ENCODE measurements around the gene ATF1.
A peak's percentile ranks its signal among the peaks of the same experiment; 100 is the strongest.
"Not testable (repeated sequence)": the region's sequence is repeated elsewhere in the genome, so short reads cannot be mapped to it uniquely, and the experiment has no call there.

The ATF1 gene

DNA sequence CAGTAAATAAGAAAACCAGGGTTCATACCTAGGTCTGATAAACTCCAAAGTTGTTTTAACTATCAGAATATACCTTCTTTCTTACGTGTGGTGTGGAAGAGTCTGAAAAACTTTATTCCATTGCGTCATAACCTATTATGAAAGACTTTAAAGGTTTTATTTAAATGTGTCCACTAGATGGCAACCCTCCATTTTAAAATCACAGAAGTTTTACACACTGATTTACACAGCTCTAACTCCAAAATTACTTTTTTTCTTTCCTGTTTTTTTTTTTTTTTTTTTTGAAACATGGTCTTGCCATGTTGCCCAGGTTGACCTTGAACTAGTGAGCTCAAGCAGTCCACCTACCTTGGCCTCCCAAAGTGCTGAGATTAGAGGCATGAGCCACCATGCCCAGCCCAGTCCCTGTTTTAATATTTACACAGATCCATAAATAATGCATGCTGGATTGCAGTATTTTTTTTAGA, 61.5 kb downstream of the ATF1 start:
- Histone ChIP-seq H3K4me2 (ENCODE audit: low read length) (peak overlapping the region; percentile 29; the same call in 1 of the 2 replicates), H3K36me3 (ENCODE audit: control insufficient read depth, low read length) (no peaks in the 10 kb centered on the region), H3K27ac (ENCODE audit: low read depth, low read length) (no peak overlapping the region), H4K20me1 (ENCODE audit: control insufficient read depth, insufficient read depth, low read depth, low read length) (no peaks in the 10 kb centered on the region), H3K4me1 (ENCODE audit: control insufficient read depth, low read length) (peaks cover 5% of the 10 kb centered on the region), H3F3A (ENCODE audit: control insufficient read depth, insufficient read depth) (no peaks in the 10 kb centered on the region), H3K9me3 (ENCODE audit: control insufficient read depth, insufficient read depth, low read length) (no peaks in the 10 kb centered on the region), H3K9me2 (replicated peaks; ENCODE audit: control insufficient read depth, low read length) (no peaks in the 10 kb centered on the region), H3K27me3 (ENCODE audit: control insufficient read depth, low read length) (no peaks in the 10 kb centered on the region), H3K4me3 (ENCODE audit: low read length) (no peak overlapping the region), H3K79me2 (ENCODE audit: control insufficient read depth, low read length) (no peaks in the 10 kb centered on the region)
- TF ChIP-seq CTCF (IDR thresholded peaks at IDR 0.05; ENCODE audit: low read depth, low read length, poor library complexity, severe bottlenecking) (peak; percentile 50), EZH2phosphoT487 (IDR thresholded peaks at IDR 0.05; ENCODE audit: borderline replicate concordance, low read length) (no peak)

GRCh38 chr12:50828121-50828520, 64.2 kb downstream of the ATF1 start:
- no peak overlapping the region for H3K27ac ChIP-seq (ENCODE audit: low read depth, low read length)

GRCh38 chr12:50828886-50829285, 65.0 kb downstream of the ATF1 start:
- Histone ChIP-seq H3K27ac (ENCODE audit: low read depth, low read length) (no peak overlapping the region), H4K20me1 (ENCODE audit: control insufficient read depth, insufficient read depth, low read depth, low read length) (no peaks in the 10 kb centered on the region), H3K27me3 (ENCODE audit: control insufficient read depth, low read length) (no peaks in the 10 kb centered on the region), H3K9me2 (replicated peaks; ENCODE audit: control insufficient read depth, low read length) (no peaks in the 10 kb centered on the region), H3K79me2 (ENCODE audit: control insufficient read depth, low read length) (no peaks in the 10 kb centered on the region), H3K4me1 (ENCODE audit: control insufficient read depth, low read length) (peaks cover 5% of the 10 kb centered on the region), H3K4me2 (ENCODE audit: low read length) (no peak overlapping the region), H3F3A (ENCODE audit: control insufficient read depth, insufficient read depth) (no peaks in the 10 kb centered on the region), H3K9me3 (ENCODE audit: control insufficient read depth, insufficient read depth, low read length) (peaks cover 7% of the 10 kb centered on the region), H3K36me3 (ENCODE audit: control insufficient read depth, low read length) (no peaks in the 10 kb centered on the region), H3K4me3 (ENCODE audit: low read length) (no peak overlapping the region)
- TF ChIP-seq EZH2phosphoT487 (IDR thresholded peaks at IDR 0.05; ENCODE audit: borderline replicate concordance, low read length): no peak
- TF ChIP-seq CTCF (IDR thresholded peaks at IDR 0.05; ENCODE audit: low read depth, low read length, poor library complexity, severe bottlenecking): no peak

More at GRCh38 chr12:50828121-50828520, 64.2 kb downstream of the ATF1 start:
- Histone ChIP-seq H3K4me2 (ENCODE audit: low read length) (no peak overlapping the region), H3F3A (ENCODE audit: control insufficient read depth, insufficient read depth) (no peaks in the 10 kb centered on the region), H4K20me1 (ENCODE audit: control insufficient read depth, insufficient read depth, low read depth, low read length) (no peaks in the 10 kb centered on the region), H3K79me2 (ENCODE audit: control insufficient read depth, low read length) (no peaks in the 10 kb centered on the region), H3K36me3 (ENCODE audit: control insufficient read depth, low read length) (no peaks in the 10 kb centered on the region), H3K4me1 (ENCODE audit: control insufficient read depth, low read length) (peaks cover 5% of the 10 kb centered on the region), H3K9me3 (ENCODE audit: control insufficient read depth, insufficient read depth, low read length) (no peaks in the 10 kb centered on the region), H3K27me3 (ENCODE audit: control insufficient read depth, low read length) (no peaks in the 10 kb centered on the region), H3K4me3 (ENCODE audit: low read length) (no peak overlapping the region), H3K9me2 (replicated peaks; ENCODE audit: control insufficient read depth, low read length) (no peaks in the 10 kb centered on the region)
- TF ChIP-seq CTCF (IDR thresholded peaks at IDR 0.05; ENCODE audit: low read depth, low read length, poor library complexity, severe bottlenecking): no peak
- no peak for TF ChIP-seq EZH2phosphoT487 (IDR thresholded peaks at IDR 0.05; ENCODE audit: borderline replicate concordance, low read length)

DNA sequence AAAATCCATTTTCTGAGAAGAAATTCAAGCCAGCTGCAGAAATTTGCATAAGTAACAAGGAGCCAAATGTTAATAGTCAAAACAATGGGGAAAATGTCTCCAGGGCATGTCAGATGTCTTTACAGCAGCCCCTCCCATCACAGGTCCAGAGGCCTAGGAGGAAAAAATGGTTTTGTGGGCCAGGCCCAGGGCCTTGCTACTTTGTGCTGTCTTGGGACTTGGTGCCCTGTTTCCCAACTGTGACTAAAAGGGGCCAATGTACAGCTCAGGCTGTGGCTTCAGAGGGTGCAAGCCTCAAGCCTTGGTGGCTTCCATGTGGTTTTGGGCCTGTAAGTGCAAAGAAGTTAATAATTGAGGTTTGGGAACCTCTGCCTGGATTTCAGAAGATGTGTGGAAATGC, 69.9 kb downstream of the ATF1 start:
- not testable (repeated sequence) for H3F3A ChIP-seq (ENCODE audit: control insufficient read depth, insufficient read depth); H3K27ac ChIP-seq (ENCODE audit: low read depth, low read length); H3K36me3 ChIP-seq (ENCODE audit: control insufficient read depth, low read length); H3K4me1 ChIP-seq (ENCODE audit: control insufficient read depth, low read length); H3K79me2 ChIP-seq (ENCODE audit: control insufficient read depth, low read length); H3K4me2 ChIP-seq (ENCODE audit: low read length); H3K9me2 ChIP-seq (replicated peaks; ENCODE audit: control insufficient read depth, low read length); H4K20me1 ChIP-seq (ENCODE audit: control insufficient read depth, insufficient read depth, low read depth, low read length); H3K27me3 ChIP-seq (ENCODE audit: control insufficient read depth, low read length); H3K4me3 ChIP-seq (ENCODE audit: low read length)
- peaks cover 14% of the 10 kb centered on the region for H3K9me3 ChIP-seq (ENCODE audit: control insufficient read depth, insufficient read depth, low read length)

All from DOHH2 (cell line).